GM12891 (cell line): Measurements from ENCODE around the gene RBM4B.

Experiments
- POLR2A ChIP-seq: IDR thresholded peaks from 2 replicates; pipeline ENCODE4 v1.6.1; 2011; ENCODE audit warnings: low read depth, low read length, control low read depth
- POLR2AphosphoS5 ChIP-seq: IDR thresholded peaks from 2 replicates; pipeline ENCODE4 v1.6.1; 2011; ENCODE audit warnings: low read depth, low read length, control low read depth
- TAF1 ChIP-seq: IDR thresholded peaks from 2 replicates; pipeline ENCODE4 v1.6.1; 2011; ENCODE audit warnings: low read depth, low read length, control low read depth

GRCh38 chr11:66725114-66725513 is 47.4 kb upstream of the RBM4B start:
- TF ChIP-seq POLR2A (no peak), POLR2AphosphoS5 (no peak), TAF1 (no peak)
